Measurements from ENCODE around the gene CDC42BPB.
"Not testable (repeated sequence)": the region's sequence is repeated elsewhere in the genome, so short reads cannot be mapped to it uniquely, and the experiment has no call there.

The CDC42BPB gene

GRCh38 chr14:103050935-103051334, 6.4 kb downstream of the CDC42BPB start:
- no peak for DNase-seq (ENCODE audit: low read depth)

GRCh38 chr14:103047453-103047852, 9.9 kb downstream of the CDC42BPB start:
- not testable (repeated sequence) for DNase-seq (ENCODE audit: low read depth)

GRCh38 chr14:103045371-103045869, 11.9 kb downstream of the CDC42BPB start:
- no peak for DNase-seq (ENCODE audit: low read depth)

DNA sequence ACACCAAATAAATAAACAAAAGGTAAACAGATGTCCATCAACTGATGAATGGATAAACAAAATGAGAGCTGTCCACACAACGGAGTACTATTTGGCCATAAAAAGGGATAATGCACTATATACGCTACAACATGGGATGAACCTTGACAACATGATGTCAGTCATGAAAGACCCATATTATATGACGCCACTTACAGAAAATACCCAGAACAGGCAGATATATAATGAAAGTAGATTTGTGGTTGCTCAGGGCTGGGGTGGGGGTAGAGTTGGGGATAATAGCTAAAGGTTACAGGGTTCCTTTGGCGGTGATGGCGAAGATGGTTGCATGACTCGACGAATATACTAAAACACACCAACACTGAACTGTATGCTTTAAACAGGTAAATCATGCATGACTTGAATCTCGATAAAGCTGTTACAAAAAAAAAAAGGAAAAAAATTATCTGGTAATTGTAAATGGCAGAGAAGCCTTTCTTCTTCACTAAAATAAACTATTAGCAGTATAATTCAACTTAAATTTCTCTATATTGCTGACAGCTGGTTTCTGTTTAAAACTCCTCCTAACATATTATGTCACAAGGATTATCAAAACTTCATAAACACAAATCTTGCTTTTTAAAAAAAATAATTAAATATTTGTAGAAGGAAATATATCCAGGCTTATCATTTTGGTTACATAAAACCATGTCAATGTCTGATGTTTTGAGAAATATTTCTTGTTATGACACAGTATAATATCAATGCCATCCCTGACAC, 13.9 kb downstream of the CDC42BPB start:
- no peak for DNase-seq (ENCODE audit: low read depth)

- no peak for DNase-seq (ENCODE audit: low read depth)
Observed at GRCh38 chr14:103041464-103041863, 15.9 kb downstream of the CDC42BPB start.

DNA sequence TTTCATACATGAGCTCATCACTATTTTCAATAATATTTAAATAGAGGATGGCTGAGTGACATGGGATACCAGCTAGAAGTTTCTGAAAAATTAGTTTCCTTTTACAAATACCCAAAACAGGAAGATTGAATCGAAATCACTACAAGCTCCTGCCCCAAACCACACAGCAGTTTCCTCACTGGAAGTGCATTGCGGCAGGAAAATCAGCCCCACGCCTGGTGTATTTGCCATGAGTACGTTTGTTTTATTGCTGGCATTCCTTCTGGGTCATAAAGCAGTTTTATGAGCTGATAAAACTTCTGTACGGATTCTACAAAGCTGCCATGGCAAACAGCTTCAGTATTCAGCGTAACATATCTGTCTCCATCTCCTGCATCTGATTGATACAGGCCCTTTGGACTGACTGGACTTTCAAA, 23.7 kb downstream of the CDC42BPB start:
- DNase-seq (ENCODE audit: low read depth): peak; percentile 68

- no peak for DNase-seq (ENCODE audit: low read depth)
Observed at GRCh38 chr14:103031956-103032355, 25.4 kb downstream of the CDC42BPB start.

DNA sequence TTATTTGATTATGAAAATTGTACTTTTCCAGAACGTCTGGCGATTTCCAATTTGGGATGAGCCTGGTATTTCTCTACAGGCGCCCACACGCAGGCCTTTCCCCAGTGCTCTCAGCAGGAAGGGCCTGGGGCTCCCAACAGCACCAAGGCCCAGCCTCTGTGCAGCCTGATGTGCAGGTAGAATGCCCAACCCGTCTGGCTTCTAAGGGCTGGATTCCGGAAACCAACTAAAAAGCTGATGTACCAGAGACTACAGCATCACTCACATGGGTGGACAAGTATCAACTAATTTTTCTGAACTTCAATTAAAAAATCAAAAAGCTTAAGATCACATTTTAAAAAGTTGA, 25.8 kb downstream of the CDC42BPB start:
- DNase-seq (ENCODE audit: low read depth): no peak

- no peak for DNase-seq (ENCODE audit: low read depth)
Observed at GRCh38 chr14:103030741-103031565, 26.4 kb downstream of the CDC42BPB start.

DNA sequence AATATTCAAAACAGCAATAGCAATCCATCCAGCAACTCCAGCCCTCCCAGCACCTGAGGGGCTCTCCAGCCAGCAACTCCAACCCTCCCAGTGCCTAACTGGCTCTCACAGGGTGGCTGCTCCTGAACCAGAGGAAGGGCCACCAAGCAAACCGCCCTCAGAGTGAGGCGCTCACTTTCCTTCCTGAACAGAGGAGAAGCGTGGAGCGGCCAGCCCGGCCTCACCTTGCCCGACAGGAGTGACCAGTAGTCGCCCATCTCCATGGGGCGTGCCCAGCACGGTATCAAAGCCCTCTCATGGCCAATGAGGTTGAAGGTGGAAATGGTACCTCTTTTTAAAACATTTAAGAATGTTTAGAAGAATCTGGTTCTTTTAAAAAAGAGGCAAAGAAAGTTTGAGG, 27.4 kb downstream of the CDC42BPB start:
- DNase-seq (ENCODE audit: low read depth): no peak

DNA sequence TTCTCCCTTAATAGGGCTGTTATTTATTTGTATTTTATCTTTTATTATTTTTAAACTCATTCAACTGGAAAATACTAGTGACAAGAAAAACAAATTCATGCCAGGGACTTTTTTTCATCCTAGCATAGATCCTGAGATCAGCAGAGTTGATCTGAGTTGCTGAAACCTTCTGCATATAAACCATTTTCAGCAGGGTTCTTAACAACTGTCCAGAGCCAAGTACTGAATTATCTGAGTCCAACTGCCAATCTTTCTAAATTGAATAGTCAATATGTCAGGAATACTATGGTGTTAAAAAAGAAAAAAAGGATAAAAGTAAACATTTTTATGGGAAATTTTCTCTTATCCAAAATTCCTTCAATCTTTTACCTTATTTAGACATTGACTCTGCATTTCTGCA, 28.6 kb downstream of the CDC42BPB start:
- no peak for DNase-seq (ENCODE audit: low read depth)

DNA sequence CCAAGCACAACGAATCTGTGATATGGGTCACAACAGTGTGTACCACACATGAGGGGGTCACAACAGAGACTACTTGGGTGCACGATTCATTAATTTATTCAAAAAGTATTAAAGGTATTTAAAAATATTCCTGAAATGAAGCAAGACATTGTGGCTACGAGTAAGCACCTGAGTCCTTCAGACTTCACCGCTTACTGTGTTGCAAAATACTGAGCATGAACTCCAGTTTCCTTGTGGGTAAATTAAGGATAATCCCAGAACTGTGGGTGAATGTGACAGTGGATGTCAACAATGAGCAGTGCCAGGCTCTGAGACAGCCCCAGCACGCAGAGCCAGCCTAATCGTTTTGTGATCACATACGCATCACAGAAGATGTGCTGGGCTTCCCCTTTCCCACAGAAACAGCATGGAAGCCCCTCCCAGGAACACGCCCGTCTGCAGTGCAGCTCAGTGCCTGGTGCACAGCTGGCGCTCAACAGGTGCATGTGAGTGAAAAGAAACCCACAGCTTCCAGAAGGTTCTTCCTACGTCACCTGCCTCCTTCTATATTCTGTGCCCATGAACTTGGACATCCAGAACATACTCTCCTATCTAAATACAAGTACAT, 29.1 kb downstream of the CDC42BPB start:
- no peak for DNase-seq (ENCODE audit: low read depth)

- no peak for DNase-seq (ENCODE audit: low read depth)
Observed at GRCh38 chr14:103027451-103027850, 29.9 kb downstream of the CDC42BPB start.

DNA sequence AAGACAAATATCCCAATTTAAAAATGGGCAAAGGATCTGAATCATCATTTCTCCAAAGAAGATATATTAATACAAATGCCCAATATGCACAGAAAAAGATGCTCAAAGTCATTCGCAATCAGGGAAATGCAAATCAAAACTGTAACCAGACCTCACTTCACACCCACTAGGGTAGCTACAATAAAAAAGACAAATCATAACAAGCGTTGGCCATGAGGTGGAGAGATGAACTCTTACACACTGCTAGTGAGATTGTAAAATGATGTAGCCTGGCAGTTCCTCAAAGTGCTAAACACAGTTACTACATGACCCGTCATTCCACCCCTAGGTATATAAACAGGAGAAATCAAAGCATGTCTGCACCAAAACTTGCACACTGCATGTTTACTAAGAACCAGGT, 30.4 kb downstream of the CDC42BPB start:
- DNase-seq (ENCODE audit: low read depth): no peak

DNA sequence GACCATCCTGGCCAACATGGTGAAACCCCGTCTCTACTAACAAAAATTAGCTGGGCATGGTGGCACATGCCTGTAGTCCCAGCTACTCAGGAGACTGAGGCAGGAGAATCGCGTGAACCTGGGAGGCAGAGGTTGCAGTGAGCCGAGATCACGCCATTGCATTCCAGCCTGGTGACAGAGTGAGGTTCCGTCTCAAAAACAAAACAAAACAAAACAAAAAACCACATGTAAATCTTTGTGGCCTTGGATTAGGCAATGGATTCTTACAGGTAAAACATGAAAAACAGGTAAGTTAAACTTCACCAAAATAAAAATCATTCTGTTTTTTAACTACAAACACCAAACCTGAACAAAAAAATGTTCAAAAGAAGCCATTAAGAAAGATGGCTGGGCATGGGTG, 31.2 kb downstream of the CDC42BPB start:
- DNase-seq (ENCODE audit: low read depth): not testable (repeated sequence)

- peak; percentile 86 for DNase-seq (ENCODE audit: low read depth)
Observed at GRCh38 chr14:103023881-103024473, 33.4 kb downstream of the CDC42BPB start.

DNA sequence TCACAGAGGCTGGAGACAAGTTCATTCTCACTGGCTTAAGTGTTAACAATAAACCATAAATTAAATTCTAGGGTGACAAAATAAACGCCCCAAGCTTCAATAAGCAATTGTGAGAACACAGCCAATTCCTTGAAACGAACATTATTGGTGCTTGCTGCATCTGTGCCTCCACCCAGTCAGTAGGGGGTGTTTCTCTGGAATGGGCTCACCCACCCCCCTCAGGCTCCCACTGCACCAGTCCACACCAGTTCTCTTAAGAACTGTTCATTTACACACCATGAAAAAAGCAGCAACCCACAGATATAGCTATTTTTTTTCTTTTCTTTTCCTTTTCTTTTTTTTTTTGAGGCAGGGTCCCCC, 34.7 kb downstream of the CDC42BPB start:
- no peak for DNase-seq (ENCODE audit: low read depth)

DNA sequence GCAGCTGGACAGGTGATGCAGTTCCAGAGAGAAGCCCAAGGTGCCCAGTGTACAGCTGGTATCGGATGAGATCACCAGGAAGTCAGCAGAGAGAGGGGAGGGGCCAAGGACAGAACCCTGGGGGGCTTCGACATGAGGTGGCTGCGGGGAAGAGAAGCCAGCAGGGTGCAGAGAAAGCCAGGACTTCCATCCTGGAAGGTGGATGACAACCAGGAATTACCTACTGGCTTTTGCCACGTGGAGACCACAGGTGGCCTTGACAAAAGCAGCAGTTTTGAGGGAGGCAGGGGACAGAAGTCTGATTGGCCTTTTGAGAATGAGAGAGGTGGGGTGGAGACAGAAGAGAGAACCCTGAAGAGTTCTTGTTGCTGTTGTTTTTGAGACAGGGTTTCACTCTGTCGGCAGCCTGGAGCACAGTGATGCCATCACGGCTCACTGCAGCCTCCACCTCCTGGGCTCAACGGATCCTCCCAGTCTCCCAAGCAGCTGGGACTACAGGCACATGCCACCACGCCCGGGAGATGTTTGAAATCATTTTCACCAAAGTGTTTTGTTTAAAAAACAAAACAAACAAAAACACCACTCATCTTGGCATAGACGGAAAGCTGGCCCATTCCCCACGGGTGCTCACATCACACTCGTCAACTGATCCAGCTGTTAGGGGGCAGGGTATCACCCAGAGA, 35.2 kb downstream of the CDC42BPB start:
- DNase-seq (ENCODE audit: low read depth): peak; percentile 38

DNA sequence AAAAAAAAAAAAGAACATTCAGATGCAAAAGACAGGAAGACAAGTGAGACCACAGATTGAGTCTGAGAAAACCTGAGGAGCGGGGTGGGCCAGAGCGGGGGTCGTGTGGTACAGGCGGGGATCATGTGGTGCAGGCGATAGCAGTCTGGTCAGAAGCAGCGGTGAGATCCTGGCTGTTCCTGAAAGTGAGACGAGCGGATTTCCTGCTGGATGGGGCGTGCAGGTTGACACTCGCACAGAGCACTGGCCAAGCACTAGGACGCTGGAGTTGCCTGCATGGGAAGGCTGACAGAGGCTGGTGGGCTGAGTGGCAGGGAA, 35.7 kb downstream of the CDC42BPB start:
- DNase-seq (ENCODE audit: low read depth): no peak

GRCh38 chr14:103020271-103021170, 36.8 kb downstream of the CDC42BPB start:
- no peak for DNase-seq (ENCODE audit: low read depth)

- no peak for DNase-seq (ENCODE audit: low read depth)
Observed at GRCh38 chr14:103019826-103020225, 37.5 kb downstream of the CDC42BPB start.
